ENCODE data around the gene ZNG1E.
"Not testable (repeated sequence)": the region's sequence is repeated elsewhere in the genome, so short reads cannot be mapped to it uniquely, and the experiment has no call there.

ZNG1E gene

GRCh38 chr9:65675589-65676021 lies at the start of gene ZNG1E:
TSS of gene ZNG1E (plus strand) at chr9:65675928. CDS start at chr9:65675977, 49 bp downstream.
- not testable (repeated sequence) for FAIRE-seq

GRCh38 chr9:65673579-65673978 lies 2.1 kb upstream of the ZNG1E start:
- FAIRE-seq = not testable (repeated sequence)

- not testable (repeated sequence) for FAIRE-seq
These were observed 710 bp upstream of the ZNG1E start for GRCh38 chr9:65675018-65675417.

GRCh38 chr9:65676389-65676788 lies 661 bp downstream of the ZNG1E start:
- FAIRE-seq = not testable (repeated sequence)

GRCh38 chr9:65678533-65678932 lies 2.8 kb downstream of the ZNG1E start:
- FAIRE-seq = not testable (repeated sequence)

- FAIRE-seq = not testable (repeated sequence)
These were observed 27.8 kb downstream of the ZNG1E start for GRCh38 chr9:65703550-65703949.

- FAIRE-seq = not testable (repeated sequence)
These were observed 38.7 kb downstream of the ZNG1E start for GRCh38 chr9:65714445-65714844.

GRCh38 chr9:65737096-65737564 lies 61.4 kb downstream of the ZNG1E start, which contains the start of gene FOXD4L4:
TSS of gene FOXD4L4 (plus strand) at chr9:65737146. CDS start at chr9:65737146, 0 bp downstream.
- not testable (repeated sequence) for FAIRE-seq

GRCh38 chr9:65738133-65738532 lies 62.4 kb downstream of the ZNG1E start:
- FAIRE-seq = not testable (repeated sequence)
